CD8-positive, alpha-beta memory T cell (primary cell): ENCODE measurements around the gene CCM2. TPM values are rescaled to one million over a fixed set of nuclear protein-coding genes. Genes with fewer than 3 reads are reported as not detected.

ENCODE experiments used
- CTCF ChIA-PET: fragments of 350-600 bp; sonication (Branson Sonifier 250); formaldehyde crosslinking; loops from one replicate; lab custom pipeline; 2021; ENCODE audit warnings: antibody characterized with exemption; lab: Charles Lee
- POLR2A ChIA-PET: fragments of 350-600 bp; sonication (Branson Sonifier 250); formaldehyde crosslinking; loops from one replicate; lab custom pipeline; 2021; ENCODE audit warnings: antibody characterized with exemption; lab: Charles Lee
- DNase-seq, 5 donors: peaks; one replicate each; pipeline versions ENCODE4 v3.0.0 to v3.0.0-alpha.2; 2020 to 2022; ENCODE audit warnings: mixed read lengths in 1 of 5
- H3K27ac ChIP-seq: one replicate; pipeline ENCODE4 v1.7.0; 2013; ENCODE audit warnings: low read depth, mild to moderate bottlenecking, low read length, moderate library complexity
- H3K27me3 ChIP-seq: 2 replicates; pipeline ENCODE4 v1.7.0; 2013; ENCODE audit warnings: low read length, mild to moderate bottlenecking; ENCODE audit not compliant: insufficient read depth, poor library complexity, severe bottlenecking
- H3K36me3 ChIP-seq: 2 replicates; pipeline ENCODE4 v1.7.0; 2013; ENCODE audit warnings: mild to moderate bottlenecking, low read length, moderate library complexity; ENCODE audit not compliant: insufficient read depth
- H3K4me1 ChIP-seq: 2 replicates; pipeline ENCODE4 v1.7.0; 2013; ENCODE audit warnings: mild to moderate bottlenecking, low read length, moderate library complexity; ENCODE audit not compliant: insufficient read depth
- H3K4me3 ChIP-seq: 2 replicates; pipeline ENCODE4 v1.7.0; 2013; ENCODE audit warnings: mild to moderate bottlenecking, low read length
- H3K9me3 ChIP-seq: 2 replicates; pipeline ENCODE4 v1.7.0; 2013; ENCODE audit warnings: mild to moderate bottlenecking, low read length
- H3K27ac Mint-ChIP-seq, 8 donors: one replicate each; pipeline ENCODE4 v1.8.0; 2020 to 2021; ENCODE audit warnings: mixed read lengths in 8 of 8, mild to moderate bottlenecking in 6 of 8, inconsistent platforms in 3 of 8, moderate library complexity in 3 of 8
- H3K27me3 Mint-ChIP-seq, 2 donors: one replicate each; pipeline ENCODE4 v1.8.0; 2020 to 2021; ENCODE audit warnings: mixed read lengths in 2 of 2, mild to moderate bottlenecking in 1 of 2, moderate library complexity in 1 of 2
- H3K36me3 Mint-ChIP-seq, 3 donors: one replicate each; pipeline ENCODE4 v1.8.0; 2020 to 2021; ENCODE audit warnings: mixed read lengths in 3 of 3, inconsistent platforms in 1 of 3, mild to moderate bottlenecking in 1 of 3
- H3K4me1 Mint-ChIP-seq, 3 donors: one replicate each; pipeline ENCODE4 v1.8.0; 2020 to 2021; ENCODE audit warnings: mixed read lengths in 3 of 3, inconsistent platforms in 1 of 3, mild to moderate bottlenecking in 1 of 3
- H3K4me3 Mint-ChIP-seq, 7 donors: one replicate each; pipeline ENCODE4 v1.8.0; 2020 to 2021; ENCODE audit warnings: mixed read lengths in 7 of 7, mild to moderate bottlenecking in 6 of 7, moderate library complexity in 4 of 7, inconsistent platforms in 2 of 7
- H3K9me3 Mint-ChIP-seq, 5 donors: one replicate each; pipeline ENCODE4 v1.8.0; 2020 to 2022; ENCODE audit warnings: mixed read lengths in 5 of 5, mild to moderate bottlenecking in 3 of 5, moderate library complexity in 2 of 5, inconsistent platforms in 1 of 5
- polyA plus RNA-seq: library from polyadenylated mRNA; unstranded; fragments of 300-500 nt; fragmentation: Illumina TruSeq; gene quantifications from one replicate; pipeline ENCODE4 v1.2.3, GENCODE V29; 2021
- total RNA-seq, 2 experiments: library from RNA; stranded (reverse); gene quantifications; one replicate each; pipeline ENCODE4 v1.2.3, GENCODE V29; 2021

CCM2 gene
- total and polyA plus RNA-seq, 3 experiments from 2014 or later = 70.6 to 81.1 (median 74.8) TPM

- no peak for DNase-seq
- peaks cover 0 to 80% (median 33%) of the 10 kb centered on the region in 3 donors for H3K36me3 Mint-ChIP-seq
- H3K27ac ChIP-seq = no peak overlapping the region
- ChIA-PET POLR2A (interaction anchor here (1.0 kb wide), 1 partner anchor 10 kb away, joined by 4 read pairs; no protein-coding TSS in a partner anchor), CTCF (no interaction called here)
- H3K4me3 Mint-ChIP-seq = peak overlapping the region; percentile 7 to 85 (median 56)
- H3K27me3 ChIP-seq = no peaks in the 10 kb centered on the region
- no peaks in the 10 kb centered on the region for H3K9me3 ChIP-seq
- no peaks in the 10 kb centered on the region for H3K9me3 Mint-ChIP-seq
- H3K27me3 Mint-ChIP-seq = no peaks in the 10 kb centered on the region
- no peak overlapping the region for H3K4me3 ChIP-seq
- H3K36me3 ChIP-seq = peaks cover 40% of the 10 kb centered on the region
- peak overlapping the region; percentile 74 to 99 (median 82) for H3K27ac Mint-ChIP-seq
- peaks cover 69 to 85% (median 82%) of the 10 kb centered on the region in 3 donors for H3K4me1 Mint-ChIP-seq
- peaks cover 53% of the 10 kb centered on the region for H3K4me1 ChIP-seq
Observed at GRCh38 chr7:45037876-45038275, 37.9 kb downstream of the CCM2 start.

DNA sequence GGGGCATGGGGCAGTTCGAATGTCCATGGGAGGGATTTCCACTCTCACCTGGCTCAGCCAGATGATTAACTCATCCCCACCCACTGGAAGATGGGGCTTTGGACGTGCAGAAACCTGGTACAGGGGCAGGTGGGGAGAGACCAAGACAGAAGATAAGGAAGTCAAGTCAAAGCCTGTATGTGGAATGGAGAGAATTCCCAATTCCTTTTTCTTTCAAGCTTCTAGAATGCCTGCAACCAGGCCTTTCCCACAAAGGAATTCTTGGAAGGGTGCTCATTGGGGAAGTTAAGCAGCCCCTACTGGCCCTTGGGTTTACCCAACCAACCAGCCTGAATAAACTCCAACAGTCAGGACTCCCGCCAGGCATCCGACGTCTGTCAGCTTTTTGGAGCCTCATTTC is 39.1 kb downstream of the CCM2 start:
- H3K27me3 ChIP-seq = no peaks in the 10 kb centered on the region
- H3K4me3 ChIP-seq = no peak overlapping the region
- ChIA-PET CTCF (interaction anchor here (0.7 to 0.9 kb wide), 3 partner anchors 27 to 50 kb away, joined by 3 to 4 read pairs (median 3); no protein-coding TSS in a partner anchor), POLR2A (no interaction called here)
- DNase-seq = no peak
- peaks cover 41% of the 10 kb centered on the region for H3K4me1 ChIP-seq
- H3K36me3 ChIP-seq = peaks cover 46% of the 10 kb centered on the region
- peaks cover 61 to 85% (median 82%) of the 10 kb centered on the region in 3 donors for H3K4me1 Mint-ChIP-seq
- H3K27me3 Mint-ChIP-seq = no peaks in the 10 kb centered on the region
- H3K4me3 Mint-ChIP-seq = peak overlapping the region in 1 of 7 donors; percentile 64
- H3K27ac Mint-ChIP-seq = peak overlapping the region; percentile 24 to 82 (median 64)
- H3K36me3 Mint-ChIP-seq = peaks cover 0 to 79% (median 37%) of the 10 kb centered on the region in 3 donors
- H3K27ac ChIP-seq = no peak overlapping the region
- H3K9me3 ChIP-seq = no peaks in the 10 kb centered on the region
- no peaks in the 10 kb centered on the region for H3K9me3 Mint-ChIP-seq

GRCh38 chr7:45044338-45044737 is 44.3 kb downstream of the CCM2 start:
- Histone ChIP-seq H3K27ac (no peak overlapping the region), H3K4me3 (no peak overlapping the region), H3K9me3 (no peaks in the 10 kb centered on the region), H3K36me3 (peaks cover 52% of the 10 kb centered on the region), H3K4me1 (peaks cover 10% of the 10 kb centered on the region), H3K27me3 (no peaks in the 10 kb centered on the region)
- no peak overlapping the region for H3K4me3 Mint-ChIP-seq
- CTCF ChIA-PET = interaction anchor here (1.2 kb wide), 1 partner anchor 70 kb away, joined by 3 read pairs; no protein-coding TSS in a partner anchor
- peak overlapping the region in 4 of 8 donors; percentile 17 to 87 (median 40) for H3K27ac Mint-ChIP-seq
- no peaks in the 10 kb centered on the region for H3K9me3 Mint-ChIP-seq
- H3K27me3 Mint-ChIP-seq = no peaks in the 10 kb centered on the region
- no peak for DNase-seq
- POLR2A ChIA-PET = no interaction called here
- H3K36me3 Mint-ChIP-seq = peaks cover 0 to 83% (median 28%) of the 10 kb centered on the region in 3 donors
- H3K4me1 Mint-ChIP-seq = peaks cover 49 to 84% (median 66%) of the 10 kb centered on the region in 3 donors

GRCh38 chr7:45048748-45049147 is 48.7 kb downstream of the CCM2 start:
- Histone ChIP-seq H3K9me3 (no peaks in the 10 kb centered on the region), H3K4me1 (peaks cover 31% of the 10 kb centered on the region), H3K27ac (no peak overlapping the region), H3K27me3 (no peaks in the 10 kb centered on the region), H3K4me3 (no peak overlapping the region), H3K36me3 (peaks cover 46% of the 10 kb centered on the region)
- ChIA-PET POLR2A (interaction anchor here (0.7 kb wide), 1 partner anchor 8 kb away, joined by 3 read pairs; no protein-coding TSS in a partner anchor), CTCF (interaction anchor here (1.5 to 2.5 kb wide), 2 partner anchors 75 to 192 kb away, joined by 5 to 7 read pairs; no protein-coding TSS in a partner anchor)
- Mint-ChIP-seq H3K27ac (no peak overlapping the region), H3K9me3 (no peaks in the 10 kb centered on the region), H3K4me1 (peaks cover 58 to 86% (median 68%) of the 10 kb centered on the region in 3 donors), H3K36me3 (peaks cover 0 to 81% (median 18%) of the 10 kb centered on the region in 3 donors), H3K4me3 (no peak overlapping the region), H3K27me3 (no peaks in the 10 kb centered on the region)
- no peak for DNase-seq

GRCh38 chr7:45050198-45050597 is 50.2 kb downstream of the CCM2 start:
- POLR2A ChIA-PET = no interaction called here
- Mint-ChIP-seq H3K4me3 (no peak overlapping the region), H3K27me3 (no peaks in the 10 kb centered on the region), H3K27ac (peak overlapping the region in 6 of 8 donors; percentile 7 to 90 (median 34)), H3K9me3 (no peaks in the 10 kb centered on the region), H3K36me3 (peaks cover 0 to 82% (median 22%) of the 10 kb centered on the region in 3 donors), H3K4me1 (peaks cover 65 to 87% (median 70%) of the 10 kb centered on the region in 3 donors)
- peaks cover 31% of the 10 kb centered on the region for H3K4me1 ChIP-seq
- CTCF ChIA-PET = interaction anchor here (2.5 kb wide), 1 partner anchor 76 kb away, joined by 7 read pairs; no protein-coding TSS in a partner anchor
- no peak overlapping the region for H3K4me3 ChIP-seq
- no peaks in the 10 kb centered on the region for H3K9me3 ChIP-seq
- no peak overlapping the region for H3K27ac ChIP-seq
- DNase-seq = no peak
- no peaks in the 10 kb centered on the region for H3K27me3 ChIP-seq
- H3K36me3 ChIP-seq = peaks cover 40% of the 10 kb centered on the region

DNA sequence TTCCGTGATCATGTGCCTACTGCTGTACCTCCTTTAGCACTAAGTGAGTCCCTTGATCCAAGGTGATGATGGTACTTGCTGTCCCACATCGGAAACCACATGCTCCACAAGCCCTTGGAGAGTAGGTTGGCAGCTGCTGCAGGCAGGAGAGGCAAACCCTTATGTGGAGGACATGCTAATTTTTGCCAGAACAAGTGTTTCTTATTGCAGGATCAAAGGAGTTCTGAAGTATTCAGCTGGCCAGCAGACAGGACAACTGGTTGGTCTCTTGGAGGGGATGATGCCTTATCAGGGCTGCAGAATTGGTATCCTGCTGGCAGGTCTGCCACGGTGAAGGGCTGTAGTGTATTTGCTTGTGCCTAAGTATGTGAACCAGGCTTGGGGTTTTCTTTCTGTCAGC is 52.0 kb downstream of the CCM2 start:
- peaks cover 26% of the 10 kb centered on the region for H3K4me1 ChIP-seq
- H3K27ac Mint-ChIP-seq = peak overlapping the region in 6 of 8 donors; percentile 10 to 90 (median 64)

GRCh38 chr7:45053401-45053800 is 53.4 kb downstream of the CCM2 start:
- H3K27ac Mint-ChIP-seq = peak overlapping the region in 4 of 8 donors; percentile 40 to 80 (median 60)
- no peaks in the 10 kb centered on the region for H3K27me3 Mint-ChIP-seq
- H3K4me3 Mint-ChIP-seq = no peak overlapping the region
- CTCF ChIA-PET = interaction anchor here (0.7 to 1.0 kb wide), 2 partner anchors 79 to 315 kb away, joined by 3 read pairs; no protein-coding TSS in a partner anchor
- POLR2A ChIA-PET = interaction anchor here (0.9 kb wide), 1 partner anchor 446 kb away, joined by 3 read pairs; no protein-coding TSS in a partner anchor
- Histone ChIP-seq H3K27me3 (no peaks in the 10 kb centered on the region), H3K36me3 (peaks cover 29% of the 10 kb centered on the region), H3K27ac (no peak overlapping the region), H3K9me3 (no peaks in the 10 kb centered on the region), H3K4me1 (peaks cover 30% of the 10 kb centered on the region), H3K4me3 (no peak overlapping the region)
- no peaks in the 10 kb centered on the region for H3K9me3 Mint-ChIP-seq
- DNase-seq = no peak
- peaks cover 7 to 76% (median 23%) of the 10 kb centered on the region in 3 donors for H3K36me3 Mint-ChIP-seq
- H3K4me1 Mint-ChIP-seq = peaks cover 73 to 91% (median 78%) of the 10 kb centered on the region in 3 donors

More for the DNA sequence above, 52.0 kb downstream of the CCM2 start:
- H3K27me3 Mint-ChIP-seq = no peaks in the 10 kb centered on the region
- ChIA-PET CTCF (interaction anchor here (1.2 to 1.3 kb wide), 2 partner anchors 18 to 196 kb away, joined by 3 to 5 read pairs; no protein-coding TSS in a partner anchor), POLR2A (no interaction called here)
- Histone ChIP-seq H3K4me3 (no peak overlapping the region), H3K27ac (no peak overlapping the region), H3K36me3 (peaks cover 34% of the 10 kb centered on the region), H3K27me3 (no peaks in the 10 kb centered on the region), H3K9me3 (no peaks in the 10 kb centered on the region)
- DNase-seq = no peak
- H3K9me3 Mint-ChIP-seq = no peaks in the 10 kb centered on the region
- peaks cover 3 to 76% (median 19%) of the 10 kb centered on the region in 3 donors for H3K36me3 Mint-ChIP-seq
- peaks cover 70 to 91% (median 76%) of the 10 kb centered on the region in 3 donors for H3K4me1 Mint-ChIP-seq
- no peak overlapping the region for H3K4me3 Mint-ChIP-seq

DNA sequence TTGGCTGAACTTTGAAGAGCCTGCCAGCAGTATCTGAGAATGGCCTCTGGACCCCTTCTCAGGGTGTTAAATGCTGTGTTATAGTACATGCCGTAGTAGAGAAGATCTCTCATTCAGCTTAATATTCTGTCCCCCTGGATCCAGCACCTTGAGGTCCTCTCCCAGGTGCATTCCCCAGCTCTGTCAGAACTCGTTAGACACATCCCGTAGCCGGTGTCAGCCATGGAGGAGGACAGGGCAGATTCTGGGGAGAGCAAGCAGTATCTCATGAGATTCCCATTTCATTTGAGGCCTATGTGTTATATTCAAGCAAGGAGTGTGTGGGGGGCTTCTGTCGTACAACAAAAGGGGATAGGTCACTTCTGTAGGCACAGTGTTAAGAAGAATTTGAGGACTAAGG is 53.9 kb downstream of the CCM2 start:
- Histone ChIP-seq H3K4me3 (no peak overlapping the region), H3K27me3 (no peaks in the 10 kb centered on the region), H3K4me1 (peaks cover 30% of the 10 kb centered on the region), H3K9me3 (no peaks in the 10 kb centered on the region), H3K27ac (no peak overlapping the region), H3K36me3 (peaks cover 29% of the 10 kb centered on the region)
- Mint-ChIP-seq H3K9me3 (no peaks in the 10 kb centered on the region), H3K27me3 (no peaks in the 10 kb centered on the region), H3K4me3 (peak overlapping the region in 1 of 7 donors; percentile 29), H3K27ac (peak overlapping the region in 7 of 8 donors; percentile 5 to 81 (median 59)), H3K36me3 (peaks cover 7 to 73% (median 23%) of the 10 kb centered on the region in 3 donors), H3K4me1 (peaks cover 72 to 89% (median 82%) of the 10 kb centered on the region in 3 donors)
- DNase-seq = no peak
- POLR2A ChIA-PET = interaction anchor here (0.6 to 0.9 kb wide), 2 partner anchors 57 to 446 kb away, joined by 3 read pairs; no protein-coding TSS in a partner anchor
- CTCF ChIA-PET = interaction anchor here (0.7 to 1.3 kb wide), 3 partner anchors 15 to 81 kb away, joined by 3 to 4 read pairs (median 3); no protein-coding TSS in a partner anchor
